ENCODE results near the gene ZNF554. TPM values are rescaled to one million over a fixed set of nuclear protein-coding genes. Genes with fewer than 3 reads are reported as not detected.

Gene ZNF554
- polyA plus RNA-seq, 2 of the 4 experiments (the other 2 are of a cell fraction): 0.54 to 0.65 TPM

DNA sequence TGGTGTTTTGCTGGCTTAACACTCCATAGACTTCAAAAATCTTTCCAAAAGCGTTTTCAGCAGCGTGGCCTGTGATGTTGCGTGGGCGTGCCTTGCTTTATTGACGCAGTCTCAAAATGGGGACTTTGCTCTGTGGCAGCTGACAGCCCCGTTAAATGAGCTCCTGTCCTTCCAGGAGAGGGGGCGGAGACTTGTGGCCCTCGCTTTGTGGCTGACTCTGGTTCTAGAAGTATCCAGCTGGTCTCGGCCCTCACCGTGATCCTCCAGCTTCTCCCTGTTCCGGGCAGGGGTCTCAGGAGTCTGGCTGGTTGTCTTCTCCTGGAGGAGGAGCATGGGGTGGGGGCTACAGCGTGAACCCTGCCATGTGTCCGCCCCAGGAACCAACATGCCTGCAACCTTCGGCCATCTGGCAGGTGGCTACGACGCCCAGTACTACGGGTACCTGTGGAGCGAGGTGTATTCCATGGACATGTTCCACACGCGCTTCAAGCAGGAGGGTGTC is 8.4 kb upstream of the ZNF554 start:
- Histone ChIP-seq H3K9me3 (no peaks in the 10 kb centered on the region), H3K4me1 (no peaks in the 10 kb centered on the region), H3K27ac (no peak overlapping the region), H3K4me3 (no peak overlapping the region), H3K4me2 (no peak overlapping the region)
- WGBS (ENCODE audit: missing lambda C conversion rate): 95% methylated on average over 17 of the region's 20 CpGs
- TF ChIP-seq, protein P1, sequence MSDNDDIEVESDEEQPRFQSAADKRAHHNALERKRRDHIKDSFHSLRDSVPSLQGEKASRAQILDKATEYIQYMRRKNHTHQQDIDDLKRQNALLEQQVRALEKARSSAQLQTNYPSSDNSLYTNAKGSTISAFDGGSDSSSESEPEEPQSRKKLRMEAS (IDR thresholded peaks at IDR 0.05): no peak
- TF ChIP-seq, protein P2, sequence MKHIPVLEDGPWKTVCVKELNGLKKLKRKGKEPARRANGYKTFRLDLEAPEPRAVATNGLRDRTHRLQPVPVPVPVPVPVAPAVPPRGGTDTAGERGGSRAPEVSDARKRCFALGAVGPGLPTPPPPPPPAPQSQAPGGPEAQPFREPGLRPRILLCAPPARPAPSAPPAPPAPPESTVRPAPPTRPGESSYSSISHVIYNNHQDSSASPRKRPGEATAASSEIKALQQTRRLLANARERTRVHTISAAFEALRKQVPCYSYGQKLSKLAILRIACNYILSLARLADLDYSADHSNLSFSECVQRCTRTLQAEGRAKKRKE (CRISPR knock-in tag; IDR thresholded peaks at IDR 0.05; ENCODE audit: low read depth): no peak
- TF ChIP-seq KDM1A (IDR thresholded peaks at IDR 0.05; ENCODE audit: low read depth) (no peak), ZSCAN20 (CRISPR knock-in tag; IDR thresholded peaks at IDR 0.05) (no peak), SMC3 (IDR thresholded peaks at IDR 0.05) (no peak), EHF (CRISPR knock-in tag; IDR thresholded peaks at IDR 0.05) (no peak), JUNB (IDR thresholded peaks at IDR 0.05) (no peak), CHD2 (IDR thresholded peaks at IDR 0.05; ENCODE audit: low read length, partially characterized antibody) (no peak), EHMT2 (IDR thresholded peaks at IDR 0.05; ENCODE audit: low read depth) (no peak), CEBPB (IDR thresholded peaks at IDR 0.05) (no peak), RCOR1 (IDR thresholded peaks at IDR 0.05; ENCODE audit: low read depth, low read length) (no peak), ESRRA (IDR thresholded peaks at IDR 0.05; ENCODE audit: borderline replicate concordance, low read length) (no peak), RARB (CRISPR knock-in tag; IDR thresholded peaks at IDR 0.05) (no peak), MAFK (IDR thresholded peaks at IDR 0.05; ENCODE audit: partially characterized antibody) (no peak), GATA3 (IDR thresholded peaks at IDR 0.05; ENCODE audit: borderline replicate concordance) (no peak), HDAC2 (IDR thresholded peaks at IDR 0.05) (no peak)
- TF ChIP-seq, protein P3, sequence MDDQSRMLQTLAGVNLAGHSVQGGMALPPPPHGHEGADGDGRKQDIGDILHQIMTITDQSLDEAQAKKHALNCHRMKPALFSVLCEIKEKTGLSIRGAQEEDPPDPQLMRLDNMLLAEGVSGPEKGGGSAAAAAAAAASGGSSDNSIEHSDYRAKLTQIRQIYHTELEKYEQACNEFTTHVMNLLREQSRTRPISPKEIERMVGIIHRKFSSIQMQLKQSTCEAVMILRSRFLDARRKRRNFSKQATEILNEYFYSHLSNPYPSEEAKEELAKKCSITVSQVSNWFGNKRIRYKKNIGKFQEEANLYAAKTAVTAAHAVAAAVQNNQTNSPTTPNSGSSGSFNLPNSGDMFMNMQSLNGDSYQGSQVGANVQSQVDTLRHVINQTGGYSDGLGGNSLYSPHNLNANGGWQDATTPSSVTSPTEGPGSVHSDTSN (IDR thresholded peaks at IDR 0.05): no peak
- TF ChIP-seq, protein P4, sequence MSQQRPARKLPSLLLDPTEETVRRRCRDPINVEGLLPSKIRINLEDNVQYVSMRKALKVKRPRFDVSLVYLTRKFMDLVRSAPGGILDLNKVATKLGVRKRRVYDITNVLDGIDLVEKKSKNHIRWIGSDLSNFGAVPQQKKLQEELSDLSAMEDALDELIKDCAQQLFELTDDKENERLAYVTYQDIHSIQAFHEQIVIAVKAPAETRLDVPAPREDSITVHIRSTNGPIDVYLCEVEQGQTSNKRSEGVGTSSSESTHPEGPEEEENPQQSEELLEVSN (IDR thresholded peaks at IDR 0.05; ENCODE audit: borderline replicate concordance, low read depth): no peak
- CTCF ChIA-PET: interaction anchor here (1.2 to 1.4 kb wide), 2 partner anchors 8 to 11 kb away, joined by 3 to 7 read pairs; no protein-coding TSS in a partner anchor
- FAIRE-seq: no peak
- no peak for ATAC-seq
- POLR2A ChIA-PET: no interaction called here
- DNase-seq (ENCODE audit: low read depth in 1 of 2, low spot score in 1 of 2): no peak

DNA sequence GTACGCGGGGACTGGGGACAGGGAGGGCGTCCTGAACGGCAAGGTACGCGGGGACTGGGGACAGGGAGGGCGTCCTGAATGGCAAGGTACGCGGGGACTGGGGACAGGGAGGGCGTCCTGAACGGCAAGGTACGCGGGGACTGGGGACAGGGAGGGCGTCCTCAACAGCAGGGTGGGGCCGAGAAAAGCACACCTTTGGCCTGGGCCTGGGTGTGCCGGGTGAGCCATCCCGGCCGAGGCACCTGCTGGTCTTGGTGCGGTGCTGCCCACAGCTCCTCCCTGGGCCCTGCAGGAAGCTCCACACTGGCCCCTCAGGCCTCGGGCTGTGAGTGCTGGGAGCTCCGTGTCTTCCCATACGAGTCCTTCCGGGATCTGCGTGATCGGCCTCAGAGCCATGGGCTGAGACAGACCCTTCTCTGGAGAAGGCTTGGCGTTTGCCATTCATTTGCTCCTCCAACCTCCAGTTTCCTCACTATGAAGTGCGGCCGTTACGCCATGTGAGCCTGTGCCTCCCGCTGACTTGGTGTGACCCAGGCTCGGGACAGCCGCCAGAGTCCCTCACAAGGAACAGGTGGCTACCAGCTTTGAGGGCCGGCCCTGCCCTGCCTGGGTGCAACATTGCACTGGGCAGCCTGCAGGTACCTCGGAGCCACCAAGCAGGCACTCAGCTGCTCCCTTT is 7.8 kb upstream of the ZNF554 start:
- no peak for ATAC-seq
- Histone ChIP-seq H3K9me3 (no peaks in the 10 kb centered on the region), H3K27ac (no peak overlapping the region), H3K4me1 (no peaks in the 10 kb centered on the region), H3K4me3 (no peak overlapping the region), H3K4me2 (no peak overlapping the region)
- TF ChIP-seq KDM5A (IDR thresholded peaks at IDR 0.05) (no peak), CBX2 (IDR thresholded peaks at IDR 0.05; ENCODE audit: borderline replicate concordance, low read depth) (no peak), EHF (CRISPR knock-in tag; IDR thresholded peaks at IDR 0.05) (no peak), ESRRA (IDR thresholded peaks at IDR 0.05; ENCODE audit: borderline replicate concordance, low read length) (no peak), GATA3 (IDR thresholded peaks at IDR 0.05; ENCODE audit: borderline replicate concordance) (no peak), ZC3H11A (IDR thresholded peaks at IDR 0.05) (no peak), RAD21 (conservative IDR thresholded peaks at IDR 0.05 in 1 of 2, IDR thresholded peaks at IDR 0.05 in 1 of 2) (no peak), POLR2A (IDR thresholded peaks at IDR 0.05; ENCODE audit: low read length) (no peak), EHMT2 (IDR thresholded peaks at IDR 0.05; ENCODE audit: low read depth) (no peak), KDM1A (IDR thresholded peaks at IDR 0.05; ENCODE audit: low read depth) (no peak), POLR2AphosphoS2 (conservative IDR thresholded peaks at IDR 0.05; ENCODE audit: low read length) (no peak), HDAC2 (IDR thresholded peaks at IDR 0.05) (no peak), ZNF302 (CRISPR knock-in tag; IDR thresholded peaks at IDR 0.05) (no peak)
- TF ChIP-seq, protein P3 (IDR thresholded peaks at IDR 0.05): no peak
- TF ChIP-seq, protein P5, sequence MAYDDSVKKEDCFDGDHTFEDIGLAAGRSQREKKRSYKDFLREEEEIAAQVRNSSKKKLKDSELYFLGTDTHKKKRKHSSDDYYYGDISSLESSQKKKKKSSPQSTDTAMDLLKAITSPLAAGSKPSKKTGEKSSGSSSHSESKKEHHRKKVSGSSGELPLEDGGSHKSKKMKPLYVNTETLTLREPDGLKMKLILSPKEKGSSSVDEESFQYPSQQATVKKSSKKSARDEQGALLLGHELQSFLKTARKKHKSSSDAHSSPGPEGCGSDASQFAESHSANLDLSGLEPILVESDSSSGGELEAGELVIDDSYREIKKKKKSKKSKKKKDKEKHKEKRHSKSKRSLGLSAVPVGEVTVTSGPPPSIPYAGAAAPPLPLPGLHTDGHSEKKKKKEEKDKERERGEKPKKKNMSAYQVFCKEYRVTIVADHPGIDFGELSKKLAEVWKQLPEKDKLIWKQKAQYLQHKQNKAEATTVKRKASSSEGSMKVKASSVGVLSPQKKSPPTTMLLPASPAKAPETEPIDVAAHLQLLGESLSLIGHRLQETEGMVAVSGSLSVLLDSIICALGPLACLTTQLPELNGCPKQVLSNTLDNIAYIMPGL (CRISPR knock-in tag; IDR thresholded peaks at IDR 0.05; ENCODE audit: borderline replicate concordance): no peak
- TF ChIP-seq, protein P6, sequence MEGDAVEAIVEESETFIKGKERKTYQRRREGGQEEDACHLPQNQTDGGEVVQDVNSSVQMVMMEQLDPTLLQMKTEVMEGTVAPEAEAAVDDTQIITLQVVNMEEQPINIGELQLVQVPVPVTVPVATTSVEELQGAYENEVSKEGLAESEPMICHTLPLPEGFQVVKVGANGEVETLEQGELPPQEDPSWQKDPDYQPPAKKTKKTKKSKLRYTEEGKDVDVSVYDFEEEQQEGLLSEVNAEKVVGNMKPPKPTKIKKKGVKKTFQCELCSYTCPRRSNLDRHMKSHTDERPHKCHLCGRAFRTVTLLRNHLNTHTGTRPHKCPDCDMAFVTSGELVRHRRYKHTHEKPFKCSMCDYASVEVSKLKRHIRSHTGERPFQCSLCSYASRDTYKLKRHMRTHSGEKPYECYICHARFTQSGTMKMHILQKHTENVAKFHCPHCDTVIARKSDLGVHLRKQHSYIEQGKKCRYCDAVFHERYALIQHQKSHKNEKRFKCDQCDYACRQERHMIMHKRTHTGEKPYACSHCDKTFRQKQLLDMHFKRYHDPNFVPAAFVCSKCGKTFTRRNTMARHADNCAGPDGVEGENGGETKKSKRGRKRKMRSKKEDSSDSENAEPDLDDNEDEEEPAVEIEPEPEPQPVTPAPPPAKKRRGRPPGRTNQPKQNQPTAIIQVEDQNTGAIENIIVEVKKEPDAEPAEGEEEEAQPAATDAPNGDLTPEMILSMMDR (IDR thresholded peaks at IDR 0.05): no peak
- FAIRE-seq: no peak
- ChIA-PET CTCF (no interaction called here), POLR2A (no interaction called here)
- no peak for DNase-seq (ENCODE audit: low read depth in 1 of 2, low spot score in 1 of 2)
- 79% methylated on average over 7 of the region's 34 CpGs for WGBS (ENCODE audit: missing lambda C conversion rate)
